ENCODE data around the gene TSPYL1. TPM values are rescaled to one million over a fixed set of nuclear protein-coding genes. Genes with fewer than 3 reads are reported as not detected.
A peak's percentile ranks its signal among the peaks of the same experiment; 100 is the strongest.

The TSPYL1 gene
- total and polyA plus RNA-seq, 3 donors from 2014 or later: 86.4 to 95.0 (median 91.9) TPM

GRCh38 chr6:116255246-116255800, 24.4 kb downstream of the TSPYL1 start:
- TF ChIP-seq POLR2A (IDR thresholded peaks at IDR 0.05) (no peak), CTCF (IDR thresholded peaks at IDR 0.05) (no peak)
- peak; percentile 38 for DNase-seq
- 24 to 26% methylated on average over 5 of the region's 5 CpGs for WGBS, 2 donors
- Histone ChIP-seq H3K36me3 (ENCODE audit: low read depth, missing control alignments) (no peaks in the 10 kb centered on the region), H3K27ac (peak overlapping the region in 1 of 2 donors; percentile 91), H3K27me3 (no peaks in the 10 kb centered on the region), H3K9me3 (no peaks in the 10 kb centered on the region), H3K4me3 (peak overlapping the region in 1 of 2 donors; percentile 100), H3K4me1 (peaks cover 34% of the 10 kb centered on the region)
- intact Hi-C loops (cut with DNase I; ENCODE audit: low total_unique reads): no loop called here

- Histone ChIP-seq H3K27me3 (no peaks in the 10 kb centered on the region), H3K27ac (peak overlapping the region; percentile 91), H3K36me3 (ENCODE audit: low read depth, missing control alignments) (no peaks in the 10 kb centered on the region), H3K4me1 (peaks cover 34% of the 10 kb centered on the region), H3K4me3 (peak overlapping the region; percentile 88 to 100), H3K9me3 (no peaks in the 10 kb centered on the region)
- DNase-seq: no peak
- intact Hi-C loops (cut with DNase I; ENCODE audit: low total_unique reads): no loop called here
- 1 to 5% methylated on average over 4 of the region's 4 CpGs for WGBS, 2 donors
- TF ChIP-seq POLR2A (IDR thresholded peaks at IDR 0.05): no peak
- TF ChIP-seq CTCF (IDR thresholded peaks at IDR 0.05): no peak
Observed at GRCh38 chr6:116254297-116255056, 25.3 kb downstream of the TSPYL1 start.

GRCh38 chr6:116253505-116254296, 26.0 kb downstream of the TSPYL1 start, which contains the start of gene TSPYL4:
Gene TSPYL4 (minus strand): TSS chr6:116254075. CDS start chr6:116254008, 67 bp downstream.
- WGBS, 2 donors: 0% methylated on average over 46 to 53 of the region's 53 CpGs
- DNase-seq: peak; percentile 97
- peak within 1 kb of the TSS; percentile 88 to 100 for H3K4me3 ChIP-seq
- TF ChIP-seq CTCF (IDR thresholded peaks at IDR 0.05) (no peak), POLR2A (IDR thresholded peaks at IDR 0.05) (peak; percentile 92)
- H3K27ac ChIP-seq: peak within 1 kb of the TSS; percentile 91
- H3K9me3 ChIP-seq: no peaks in the 10 kb centered on the region
- no peaks in the 10 kb centered on the region for H3K27me3 ChIP-seq
- intact Hi-C loops (cut with DNase I; ENCODE audit: low total_unique reads): no loop called here
- H3K4me1 ChIP-seq: peaks cover 34% of the 10 kb centered on the region
- H3K36me3 ChIP-seq (ENCODE audit: low read depth, missing control alignments): no peaks in the 10 kb centered on the region

GRCh38 chr6:116253188-116253504, 26.6 kb downstream of the TSPYL1 start:
- intact Hi-C loops (cut with DNase I; ENCODE audit: low total_unique reads): no loop called here
- peak overlapping the region; percentile 88 to 100 for H3K4me3 ChIP-seq
- no peaks in the 10 kb centered on the region for H3K27me3 ChIP-seq
- H3K9me3 ChIP-seq: no peaks in the 10 kb centered on the region
- H3K36me3 ChIP-seq (ENCODE audit: low read depth, missing control alignments): no peaks in the 10 kb centered on the region
- TF ChIP-seq POLR2A (IDR thresholded peaks at IDR 0.05) (no peak), CTCF (IDR thresholded peaks at IDR 0.05) (no peak)
- peaks cover 34% of the 10 kb centered on the region for H3K4me1 ChIP-seq
- DNase-seq: no peak
- 10 to 30% methylated on average over 11 of the region's 11 CpGs for WGBS, 2 donors
- H3K27ac ChIP-seq: peak overlapping the region; percentile 91
